Mammary epithelial cell (primary cell): ENCODE measurements around the gene SCAF1.

ENCODE experiments used
- EZH2 ChIP-seq: IDR thresholded peaks from 2 replicates; pipeline ENCODE4 v1.6.1; 2012; ENCODE audit warnings: low read length, inconsistent platforms, borderline replicate concordance
- TF ChIP-seq, protein P1 (sequence below), 2 donors: IDR thresholded peaks in 1 of 2; conservative IDR thresholded peaks in 1 of 2; 2 replicates each; pipeline ENCODE4 v1.5.1; 2011 to 2012; ENCODE audit warnings: inconsistent platforms in 2 of 2, low read length in 2 of 2, mild to moderate bottlenecking in 2 of 2, control low read depth in 1 of 2, low read depth in 1 of 2; ENCODE audit not compliant: insufficient read depth in 1 of 2; ENCODE audit errors: extremely low read depth in 1 of 2

GRCh38 chr19:49667473-49667872, 25.5 kb downstream of the SCAF1 start:
- TF ChIP-seq EZH2 = no peak
- TF ChIP-seq, protein P1, sequence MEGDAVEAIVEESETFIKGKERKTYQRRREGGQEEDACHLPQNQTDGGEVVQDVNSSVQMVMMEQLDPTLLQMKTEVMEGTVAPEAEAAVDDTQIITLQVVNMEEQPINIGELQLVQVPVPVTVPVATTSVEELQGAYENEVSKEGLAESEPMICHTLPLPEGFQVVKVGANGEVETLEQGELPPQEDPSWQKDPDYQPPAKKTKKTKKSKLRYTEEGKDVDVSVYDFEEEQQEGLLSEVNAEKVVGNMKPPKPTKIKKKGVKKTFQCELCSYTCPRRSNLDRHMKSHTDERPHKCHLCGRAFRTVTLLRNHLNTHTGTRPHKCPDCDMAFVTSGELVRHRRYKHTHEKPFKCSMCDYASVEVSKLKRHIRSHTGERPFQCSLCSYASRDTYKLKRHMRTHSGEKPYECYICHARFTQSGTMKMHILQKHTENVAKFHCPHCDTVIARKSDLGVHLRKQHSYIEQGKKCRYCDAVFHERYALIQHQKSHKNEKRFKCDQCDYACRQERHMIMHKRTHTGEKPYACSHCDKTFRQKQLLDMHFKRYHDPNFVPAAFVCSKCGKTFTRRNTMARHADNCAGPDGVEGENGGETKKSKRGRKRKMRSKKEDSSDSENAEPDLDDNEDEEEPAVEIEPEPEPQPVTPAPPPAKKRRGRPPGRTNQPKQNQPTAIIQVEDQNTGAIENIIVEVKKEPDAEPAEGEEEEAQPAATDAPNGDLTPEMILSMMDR (conservative IDR thresholded peaks at IDR 0.05 in 1 of 2, IDR thresholded peaks at IDR 0.05 in 1 of 2; ENCODE audit: extremely low read depth in 1 of 2, insufficient read depth in 1 of 2, low read depth in 1 of 2, low read length in 2 of 2) = no peak
